GM19025 (cell line): ENCODE data around the gene PM20D1.
"Not testable (repeated sequence)": the region's sequence is repeated elsewhere in the genome, so short reads cannot be mapped to it uniquely, and the experiment has no call there.

Source experiments
- ATAC-seq: cut with Tn5 transposase; IDR thresholded peaks from one replicate; pipeline ENCODE4 v1.9.1; 2021; ENCODE audit warnings: mild to moderate bottlenecking, low read depth, moderate library complexity; ENCODE audit not compliant: unreplicated experiment

Gene PM20D1

GRCh38 chr1:205849619-205850355 lies at the start of gene PM20D1:
Gene PM20D1 (minus strand): TSS chr1:205850132. CDS start chr1:205850072, 60 bp downstream.
- ATAC-seq: peak; percentile 99

DNA sequence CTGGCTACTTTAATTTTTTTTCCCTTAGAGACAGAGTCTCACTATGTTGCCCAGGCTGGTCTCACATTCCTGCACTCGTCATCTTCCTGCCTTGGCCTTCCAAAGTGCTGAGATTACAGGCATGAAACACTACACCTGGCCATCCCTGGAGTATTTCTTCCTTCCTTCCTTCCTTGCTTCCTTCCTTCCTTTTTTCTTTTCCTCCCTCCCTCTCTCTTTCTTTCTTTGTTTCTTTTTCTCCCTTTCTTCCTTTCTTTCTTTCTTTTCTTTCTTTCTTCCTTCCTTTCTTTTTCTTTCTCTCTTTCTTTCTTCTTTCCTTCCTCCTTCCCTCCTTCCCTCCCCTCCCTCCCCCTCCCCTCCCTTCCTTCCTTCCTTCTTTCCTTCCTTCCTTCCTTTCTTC lies 46.4 kb upstream of the PM20D1 start:
- ATAC-seq: no peak

DNA sequence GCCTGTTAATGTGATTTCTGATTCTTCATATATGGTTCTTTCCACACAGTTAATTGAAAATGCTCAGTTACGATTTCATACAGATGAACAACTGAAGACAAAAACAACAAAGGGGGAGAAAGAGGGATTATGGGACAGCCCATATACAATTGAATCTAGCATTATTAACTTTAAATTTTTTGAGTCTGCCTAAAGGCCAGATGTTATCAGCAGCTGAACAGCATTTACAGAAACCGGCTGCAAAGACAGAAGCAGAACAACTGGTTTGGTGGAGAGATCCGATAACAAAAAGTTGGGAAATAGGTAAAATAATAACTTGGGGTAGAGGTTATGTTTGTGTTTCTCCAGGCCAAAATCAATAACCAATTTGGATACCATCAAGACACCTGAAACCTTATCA lies 44.2 kb upstream of the PM20D1 start:
- not testable (repeated sequence) for ATAC-seq

DNA sequence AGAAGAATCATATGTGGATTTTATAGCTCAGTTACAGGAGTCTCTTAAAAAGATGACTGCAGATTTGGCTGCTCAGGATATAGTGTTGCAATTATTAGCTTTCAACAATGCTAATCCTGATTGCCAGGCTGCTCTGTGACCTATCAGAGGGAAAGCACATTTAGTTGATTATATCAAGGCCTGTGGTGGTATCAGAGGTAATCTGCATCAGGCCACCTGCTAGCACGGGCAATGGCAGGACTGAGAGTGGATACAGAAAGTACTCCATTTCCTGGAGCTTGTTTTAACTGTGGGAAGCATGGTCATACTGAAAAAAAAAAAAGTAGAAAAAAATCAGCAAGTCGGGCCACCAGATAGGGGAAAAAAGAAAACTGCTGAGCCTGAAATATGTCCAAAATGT lies 42.2 kb upstream of the PM20D1 start:
- ATAC-seq: not testable (repeated sequence)

DNA sequence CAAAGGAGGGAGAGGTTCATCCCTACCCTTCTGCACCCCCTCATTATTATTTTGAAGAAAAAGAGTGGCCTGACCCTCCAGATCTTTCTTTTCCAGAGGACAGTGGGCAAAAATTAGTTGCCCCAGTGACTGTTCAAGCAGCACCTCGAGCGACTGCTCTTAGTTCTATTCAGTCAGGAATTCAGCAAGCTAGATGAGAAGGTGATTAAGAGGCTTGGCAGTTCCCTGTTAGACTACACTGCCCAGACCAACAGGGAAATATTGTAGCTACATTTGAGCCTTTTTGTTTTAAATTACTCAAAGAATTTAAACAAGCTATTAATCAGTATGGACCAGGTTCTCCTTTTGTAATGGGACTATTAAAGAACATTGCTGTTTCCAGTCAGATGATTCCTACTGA lies 41.5 kb upstream of the PM20D1 start:
- ATAC-seq: not testable (repeated sequence)

- not testable (repeated sequence) for ATAC-seq
Measured at GRCh38 chr1:205890631-205891030, 40.7 kb upstream of the PM20D1 start.

- not testable (repeated sequence) for ATAC-seq
Measured at GRCh38 chr1:205889706-205890105, 39.8 kb upstream of the PM20D1 start.

DNA sequence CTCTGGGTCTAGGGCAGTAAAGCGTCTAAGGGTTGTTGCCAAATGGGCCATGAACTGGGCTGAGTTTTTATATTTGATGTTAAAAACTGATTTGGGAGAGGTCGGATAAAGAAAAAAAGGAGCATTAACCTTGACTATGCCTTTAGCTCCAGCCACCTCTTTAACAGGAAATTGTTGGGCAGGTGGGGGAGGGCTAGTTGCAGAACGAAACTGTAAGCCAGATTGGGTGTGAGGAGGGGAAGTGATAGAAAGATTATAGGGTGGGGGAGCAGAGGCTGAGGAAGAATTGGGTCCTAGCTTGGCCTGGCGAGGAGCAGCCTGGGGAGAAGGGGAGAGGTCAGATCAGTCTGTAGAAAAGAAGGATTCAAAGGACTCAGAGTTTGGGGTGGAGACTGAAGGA lies 39.1 kb upstream of the PM20D1 start:
- not testable (repeated sequence) for ATAC-seq

- no peak for ATAC-seq
Measured at GRCh38 chr1:205883792-205884191, 33.9 kb upstream of the PM20D1 start.

DNA sequence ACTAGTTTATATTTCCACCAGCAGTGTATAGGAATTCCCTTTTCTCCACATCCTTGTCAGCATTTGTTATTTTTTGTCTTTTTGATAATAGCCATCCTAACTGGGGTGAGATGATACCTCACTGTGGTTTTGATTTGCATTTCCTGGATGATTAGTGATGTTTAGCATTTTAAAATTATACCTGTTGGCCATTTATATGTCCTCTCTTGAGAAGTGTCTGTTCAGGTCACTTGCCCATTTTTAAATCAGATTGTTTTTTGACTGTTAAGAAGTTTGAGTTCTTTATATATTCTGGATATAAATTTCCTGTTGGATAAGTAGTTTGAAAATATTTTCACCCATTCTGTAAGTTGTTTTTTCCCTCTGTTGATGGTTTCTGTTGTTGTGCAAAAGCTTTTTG lies 31.0 kb upstream of the PM20D1 start:
- ATAC-seq: no peak

DNA sequence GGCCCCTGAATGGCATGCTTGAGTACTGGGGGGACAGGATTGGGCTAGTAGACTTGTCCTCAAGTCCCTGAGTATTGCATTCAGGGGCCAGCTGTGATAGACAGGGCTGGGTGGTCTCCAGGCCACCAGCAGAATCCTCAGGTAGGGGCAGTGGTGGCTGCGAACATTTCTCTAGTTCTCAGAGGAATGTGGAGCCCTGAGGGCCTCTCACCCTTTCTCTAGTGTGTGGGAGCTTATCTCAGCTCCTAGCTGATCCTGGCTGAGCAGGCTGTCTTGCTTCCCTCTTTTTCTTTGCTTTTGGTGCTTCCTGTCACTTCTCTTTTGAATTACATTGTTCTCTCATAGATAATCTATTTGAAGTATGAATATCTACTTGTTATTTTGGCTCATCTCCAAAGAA lies 30.0 kb upstream of the PM20D1 start:
- no peak for ATAC-seq

- ATAC-seq: no peak
Measured at GRCh38 chr1:205878026-205878425, 28.1 kb upstream of the PM20D1 start.

DNA sequence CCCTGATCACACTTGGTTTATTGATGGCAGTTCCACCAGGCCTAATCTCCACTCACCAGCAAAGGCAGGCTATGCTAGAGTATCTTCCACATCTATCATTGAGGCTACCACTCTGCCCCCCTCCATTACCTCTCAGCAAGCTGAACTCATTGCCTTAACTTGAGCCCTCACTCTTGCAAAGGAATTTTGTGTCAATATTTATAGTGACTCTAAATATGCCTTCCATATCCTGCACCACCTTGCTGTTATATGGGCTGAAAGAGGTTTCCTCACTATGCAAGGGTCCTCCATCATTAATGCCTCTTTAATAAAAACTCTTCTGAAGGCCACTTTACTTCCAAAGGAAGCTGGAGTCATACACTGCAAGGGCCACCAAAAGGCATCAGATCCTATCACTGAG lies 23.2 kb upstream of the PM20D1 start:
- ATAC-seq: not testable (repeated sequence)

- ATAC-seq: no peak
Measured at GRCh38 chr1:205870236-205870635, 20.3 kb upstream of the PM20D1 start.

DNA sequence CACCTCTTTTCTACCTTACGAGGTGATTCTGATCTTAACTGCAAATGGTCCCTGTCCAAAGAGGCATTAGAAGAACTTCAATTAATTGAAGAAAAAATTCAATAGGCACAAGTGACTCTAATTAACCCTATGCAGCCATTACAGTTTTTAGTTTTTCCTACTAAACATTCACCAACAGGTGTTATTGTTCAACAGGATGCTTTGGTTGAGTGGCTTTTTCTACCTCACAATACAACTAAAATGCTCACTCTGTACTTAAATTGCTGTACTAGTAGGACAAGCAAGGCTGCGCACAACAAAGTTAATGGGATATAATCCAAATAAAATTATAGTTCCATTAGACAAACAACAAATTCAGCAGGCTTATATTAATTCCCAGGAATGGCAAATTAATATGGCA lies 11.6 kb upstream of the PM20D1 start:
- ATAC-seq: no peak

DNA sequence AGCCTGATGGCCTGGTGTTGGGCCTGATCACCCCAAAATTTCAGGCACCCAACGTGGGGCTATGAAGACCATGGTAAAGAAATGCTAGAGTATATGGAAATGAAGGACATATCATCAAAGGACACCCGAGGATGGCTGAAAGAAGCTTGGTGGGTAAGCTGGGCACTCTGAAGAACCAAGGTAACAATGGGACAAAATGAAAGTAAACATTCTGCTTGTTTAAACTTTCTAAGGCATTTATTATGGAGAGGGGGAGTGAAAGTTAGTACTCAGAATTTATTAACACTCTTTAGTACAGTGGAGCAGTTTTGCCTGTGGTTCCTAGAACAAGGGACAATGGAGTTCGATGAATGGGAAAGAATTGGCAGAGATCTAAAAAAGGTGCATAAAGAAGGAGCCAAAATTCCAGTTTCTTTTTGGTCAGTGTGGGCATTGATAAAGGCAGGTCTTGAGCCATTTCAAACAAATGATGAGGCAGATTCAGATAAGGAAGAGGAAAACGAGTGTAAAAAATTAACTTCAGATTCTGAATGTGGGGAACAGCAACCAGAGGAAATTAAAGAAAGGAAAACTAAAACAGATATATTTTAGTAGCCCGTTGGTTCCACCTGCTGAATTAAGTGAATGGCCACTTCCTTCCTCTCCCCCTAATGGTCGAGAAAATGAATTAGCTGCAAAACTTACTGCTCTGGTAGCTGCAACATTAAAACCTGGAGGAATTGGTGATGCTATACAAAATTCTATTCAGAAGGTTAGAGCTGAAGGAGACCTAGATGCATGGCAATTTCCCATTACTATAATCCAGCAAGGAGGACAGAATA lies 8.4 kb upstream of the PM20D1 start:
- no peak for ATAC-seq

DNA sequence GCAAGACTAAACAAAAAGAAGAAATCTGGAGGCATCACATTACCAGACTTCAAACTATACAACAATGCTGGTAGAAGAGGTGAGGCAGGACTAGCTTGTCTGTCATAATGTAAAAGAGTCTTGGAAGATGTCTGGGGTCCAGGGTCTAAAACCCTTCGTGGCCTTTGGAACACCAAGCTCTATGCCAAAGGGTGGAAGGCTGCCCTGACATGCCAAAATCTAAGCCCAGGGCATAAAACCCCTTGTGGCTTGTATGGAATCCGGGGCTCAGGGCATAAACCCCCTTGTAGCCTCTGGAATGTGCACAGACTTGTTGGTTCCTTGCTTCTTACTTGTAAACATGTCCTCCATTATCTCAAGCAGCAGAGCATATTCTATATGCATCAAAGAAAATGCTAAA lies 7.6 kb upstream of the PM20D1 start:
- not testable (repeated sequence) for ATAC-seq

DNA sequence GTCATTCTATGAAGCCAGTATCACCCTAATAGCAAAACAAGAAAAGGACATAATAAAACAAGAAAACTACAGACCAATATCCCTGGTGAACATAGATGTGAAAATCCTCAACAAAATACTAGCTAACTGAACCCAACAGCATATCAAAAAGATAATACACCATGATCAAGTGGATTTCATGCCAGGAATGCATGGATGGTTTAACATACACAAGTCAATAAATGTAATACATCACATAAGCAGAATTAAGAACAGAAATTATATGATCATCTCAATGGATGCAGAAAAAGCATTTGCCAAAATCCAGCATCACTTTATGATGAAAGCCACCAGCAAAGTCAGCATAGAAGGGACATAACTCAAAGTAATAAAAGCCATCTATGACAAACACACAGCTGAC lies 6.5 kb upstream of the PM20D1 start:
- no peak for ATAC-seq

DNA sequence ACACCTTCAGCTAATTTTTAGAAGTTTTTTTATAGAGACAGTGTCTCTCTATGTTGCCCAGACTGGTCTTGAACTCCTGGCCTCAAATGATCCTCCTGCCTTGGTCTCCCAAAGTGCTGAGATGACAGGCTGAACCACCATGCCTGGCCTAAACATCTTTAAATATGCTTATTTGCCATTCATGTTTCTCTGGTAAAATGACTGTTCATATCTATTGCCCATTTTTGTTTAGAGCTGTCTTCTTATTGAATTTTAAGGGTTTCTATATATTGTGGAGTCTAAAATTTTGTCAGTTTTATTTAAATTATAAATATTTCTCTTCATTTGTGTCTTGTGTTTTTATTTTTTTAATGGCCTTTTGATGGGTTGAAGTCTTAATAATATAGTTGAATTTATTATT lies 3.0 kb upstream of the PM20D1 start:
- ATAC-seq: no peak

- no peak for ATAC-seq
Measured at GRCh38 chr1:205851993-205852392, 2.1 kb upstream of the PM20D1 start.

DNA sequence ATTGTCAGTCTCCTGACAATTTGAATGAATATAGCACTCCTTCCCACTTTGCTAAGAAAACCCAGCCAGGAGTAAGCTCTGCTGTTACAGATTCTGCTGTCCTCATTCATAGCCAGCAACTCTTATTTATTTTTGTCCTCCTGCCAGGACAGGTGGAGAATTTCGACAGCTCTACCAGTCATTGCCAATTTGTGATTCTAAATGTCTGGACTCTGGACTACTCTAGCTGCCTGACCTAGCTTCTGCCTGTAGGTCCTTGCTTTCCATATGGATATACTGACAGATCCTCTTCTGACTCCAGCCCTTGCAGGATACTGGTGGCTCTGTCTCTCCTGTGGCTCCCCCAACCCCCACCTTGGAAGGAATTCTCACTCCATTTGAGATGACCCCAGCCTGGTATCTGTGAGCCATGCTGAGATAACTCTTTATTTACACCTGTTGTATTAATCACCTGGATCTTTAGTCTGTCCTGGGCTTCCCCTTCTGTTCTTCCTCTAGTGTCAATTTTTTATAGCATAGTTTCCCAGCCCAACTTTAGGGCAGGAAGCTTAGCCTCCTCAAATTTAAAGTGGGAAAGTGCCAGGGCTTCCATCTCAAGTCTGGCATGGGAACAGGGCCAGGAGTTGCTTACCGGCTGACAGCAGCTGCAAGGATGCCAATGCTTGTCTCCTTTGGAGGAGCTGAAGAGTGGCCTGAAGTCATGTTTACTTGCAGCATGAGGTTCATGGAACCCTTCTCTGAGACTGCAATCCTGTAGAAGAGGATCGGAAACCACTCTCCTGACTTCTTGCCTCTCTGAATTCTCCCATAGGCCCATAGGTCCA lies 6.7 kb downstream of the PM20D1 start:
- no peak for ATAC-seq
